Suprapubic skin (tissue), 4 donors: ENCODE data around the gene OR1S1.

Source experiments
- CTCF ChIP-seq, 2 donors: fragments of 200-600 bp in 1 of 2; fragments of 450-650 bp in 1 of 2; sonication (generic) in 1 of 2; IDR thresholded peaks; one replicate each; pipeline ENCODE4 v1.5.1; 2016 to 2019; ENCODE audit warnings: antibody characterized with exemption in 2 of 2, mild to moderate bottlenecking in 1 of 2, moderate library complexity in 1 of 2
- EP300 ChIP-seq: sonication (generic); formaldehyde crosslinking; IDR thresholded peaks from one replicate; pipeline ENCODE4 v1.6.1; 2017; ENCODE audit warnings: antibody characterized with exemption
- POLR2A ChIP-seq, 2 donors: fragments of 450-650 bp; IDR thresholded peaks; one replicate each; pipeline ENCODE4 v1.6.1; 2017; ENCODE audit warnings: antibody characterized with exemption in 2 of 2, mild to moderate bottlenecking in 2 of 2, moderate library complexity in 2 of 2
- POLR2AphosphoS5 ChIP-seq, 3 donors: sonication (generic); formaldehyde crosslinking; IDR thresholded peaks; one replicate each; pipeline ENCODE4 v1.6.1; 2017; ENCODE audit warnings: antibody characterized with exemption in 3 of 3

GRCh38 chr11:58188770-58189169, 23.8 kb upstream of the OR1S1 start, which contains the start of gene OR9Q2:
- TF ChIP-seq POLR2A (IDR thresholded peaks at IDR 0.05) (no peak), CTCF (IDR thresholded peaks at IDR 0.05) (no peak), POLR2AphosphoS5 (IDR thresholded peaks at IDR 0.05) (no peak), EP300 (no peak)
